Liver (tissue), 9 donors: ENCODE measurements around the gene MTERF4. TPM values are rescaled to one million over a fixed set of nuclear protein-coding genes. Genes with fewer than 3 reads are reported as not detected.

Experiments
- DNase-seq: peaks from one replicate; pipeline ENCODE4 v3.0.0-alpha.2; 2017; ENCODE audit warnings: low spot score
- H3K27ac ChIP-seq, 2 donors: one replicate each; pipeline ENCODE4 v1.7.0; 2013; ENCODE audit warnings: inconsistent platforms in 2 of 2, low read length in 2 of 2, control low read depth in 1 of 2, low read depth in 1 of 2, mild to moderate bottlenecking in 1 of 2
- H3K27me3 ChIP-seq, 4 donors: one replicate each; pipeline versions ENCODE4 v1.6.1 to v1.7.0; 2013; ENCODE audit warnings: low read length in 3 of 4, inconsistent platforms in 1 of 4, mild to moderate bottlenecking in 1 of 4, moderate library complexity in 1 of 4; ENCODE audit not compliant: control insufficient read depth in 4 of 4, insufficient read depth in 4 of 4
- H3K36me3 ChIP-seq, 4 donors: one replicate each; pipeline versions ENCODE4 v1.6.1 to v1.7.0; 2013; ENCODE audit warnings: low read length in 3 of 4, mild to moderate bottlenecking in 3 of 4, low read depth in 1 of 4, moderate library complexity in 1 of 4; ENCODE audit not compliant: control insufficient read depth in 4 of 4, insufficient read depth in 3 of 4
- H3K4me1 ChIP-seq, 4 donors: one replicate each; pipeline versions ENCODE4 v1.6.1 to v1.7.0; 2013; ENCODE audit warnings: low read length in 3 of 4, mild to moderate bottlenecking in 3 of 4, moderate library complexity in 1 of 4; ENCODE audit not compliant: control insufficient read depth in 4 of 4, insufficient read depth in 4 of 4
- H3K4me3 ChIP-seq, 3 donors: one replicate each; pipeline versions ENCODE4 v1.6.1 to v1.7.0; 2013; ENCODE audit warnings: low read length in 3 of 3, control low read depth in 1 of 3, low read depth in 1 of 3, mild to moderate bottlenecking in 1 of 3
- H3K9ac ChIP-seq, 2 donors: one replicate each; pipeline ENCODE4 v1.7.0; 2013; ENCODE audit warnings: low read length in 2 of 2, mild to moderate bottlenecking in 2 of 2, moderate library complexity in 2 of 2, control low read depth in 1 of 2, low read depth in 1 of 2
- H3K9me3 ChIP-seq, 4 donors: one replicate each; pipeline versions ENCODE4 v1.6.1 to v1.7.0; 2013; ENCODE audit warnings: low read length in 3 of 4; ENCODE audit not compliant: control insufficient read depth in 4 of 4
- ATF3 ChIP-seq: IDR thresholded peaks from 2 replicates; pipeline ENCODE4 v1.6.1; 2016; ENCODE audit warnings: antibody characterized with exemption
- CTCF ChIP-seq: fragments of 150-350 bp; IDR thresholded peaks from 2 replicates; pipeline ENCODE4 v1.5.1; 2017; ENCODE audit warnings: improper control_type of control experiment, low read depth, low read length; ENCODE audit not compliant: missing input control
- EGR1 ChIP-seq, 2 donors: IDR thresholded peaks; 2 replicates each; pipeline ENCODE4 v1.6.1; 2016 to 2018; ENCODE audit warnings: antibody characterized with exemption in 2 of 2, low read depth in 2 of 2
- FOXA1 ChIP-seq: IDR thresholded peaks from 2 replicates; pipeline ENCODE4 v1.6.1; 2016; ENCODE audit warnings: antibody characterized with exemption
- FOXA2 ChIP-seq: IDR thresholded peaks from 2 replicates; pipeline ENCODE4 v1.6.1; 2016; ENCODE audit warnings: antibody characterized with exemption
- GABPA ChIP-seq, 2 donors: IDR thresholded peaks in 1 of 2; conservative IDR thresholded peaks in 1 of 2; 2 replicates each; pipeline ENCODE4 v1.6.1; 2016; ENCODE audit warnings: antibody characterized with exemption in 2 of 2, mild to moderate bottlenecking in 1 of 2, moderate library complexity in 1 of 2
- HNF4A ChIP-seq, 2 donors: conservative IDR thresholded peaks; 2 replicates each; pipeline ENCODE4 v1.6.1; 2016; ENCODE audit warnings: antibody characterized with exemption in 2 of 2, mild to moderate bottlenecking in 2 of 2
- HNF4G ChIP-seq: IDR thresholded peaks from 2 replicates; pipeline ENCODE4 v1.6.1; 2016; ENCODE audit warnings: antibody characterized with exemption
- JUND ChIP-seq, 2 donors: IDR thresholded peaks; 2 replicates each; pipeline ENCODE4 v1.6.1; 2016; ENCODE audit warnings: antibody characterized with exemption in 2 of 2
- MAX ChIP-seq: IDR thresholded peaks from 2 replicates; pipeline ENCODE4 v1.6.1; 2016; ENCODE audit warnings: antibody characterized with exemption
- NR2F2 ChIP-seq: IDR thresholded peaks from 2 replicates; pipeline ENCODE4 v1.6.1; 2016; ENCODE audit warnings: antibody characterized with exemption
- RAD21 ChIP-seq, 2 donors: IDR thresholded peaks; 2 replicates each; pipeline ENCODE4 v1.6.1; 2016; ENCODE audit warnings: antibody characterized with exemption in 2 of 2, mild to moderate bottlenecking in 2 of 2
- REST ChIP-seq: IDR thresholded peaks from 2 replicates; pipeline ENCODE4 v1.6.1; 2016; ENCODE audit warnings: antibody characterized with exemption, mild to moderate bottlenecking
- RXRA ChIP-seq, 2 donors: IDR thresholded peaks; 2 replicates each; pipeline ENCODE4 v1.6.1; 2017 to 2018; ENCODE audit warnings: antibody characterized with exemption in 2 of 2, mild to moderate bottlenecking in 1 of 2
- SP1 ChIP-seq: IDR thresholded peaks from 2 replicates; pipeline ENCODE4 v1.6.1; 2018; ENCODE audit warnings: antibody characterized with exemption, mild to moderate bottlenecking
- TAF1 ChIP-seq: conservative IDR thresholded peaks from 2 replicates; pipeline ENCODE4 v1.6.1; 2016; ENCODE audit warnings: antibody characterized with exemption, mild to moderate bottlenecking
- YY1 ChIP-seq: IDR thresholded peaks from 2 replicates; pipeline ENCODE4 v1.6.1; 2016; ENCODE audit warnings: antibody characterized with exemption, mild to moderate bottlenecking
- ZBTB33 ChIP-seq: IDR thresholded peaks from 2 replicates; pipeline ENCODE4 v1.6.1; 2016; ENCODE audit warnings: antibody characterized with exemption
- WGBS: extraction: QIAGEN DNeasy Blood & Tissue Kit; methylation state at CpG from one replicate; pipeline ENCODE4 v1.1.7; 2013; 5-methylcytosine and 5-hydroxymethylcytosine counted together
- polyA plus RNA-seq, 2 donors: library from polyadenylated mRNA; stranded (reverse) in 1 of 2; unstranded in 1 of 2; fragments of 200-250 nt in 1 of 2; fragments of >200 nt in 1 of 2; fragmentation: Nextera tagmentation in 1 of 2; extraction: Ambion mirVana in 1 of 2; gene quantifications; one replicate each; pipeline versions ENCODE4 v1.2.1 to v1.2.3, GENCODE V29; 2013 to 2015
- total RNA-seq, 2 donors: library from RNA; depleted of rRNA; stranded (reverse); fragments of >200 nt; gene quantifications; one replicate each; pipeline ENCODE4 v1.2.3, GENCODE V29; 2014
- donor health status: healthy.
- donor health status: healthy.
- donor health status: healthy.
- donor health status: healthy.
- donor health status: healthy.

Gene MTERF4
- total and polyA plus RNA-seq, 4 donors: 13.3 to 36.7 (median 20.3) TPM

- Histone ChIP-seq H3K9me3 (no peaks in the 10 kb centered on the region), H3K9ac (no peak overlapping the region), H3K27ac (no peak overlapping the region), H3K4me1 (peaks cover 0 to 25% (median 20%) of the 10 kb centered on the region in 4 donors), H3K36me3 (peaks cover 3 to 34% (median 27%) of the 10 kb centered on the region in 4 donors), H3K27me3 (no peaks in the 10 kb centered on the region), H3K4me3 (no peak overlapping the region)
- 96% methylated on average over 5 of the region's 5 CpGs for WGBS
- TF ChIP-seq FOXA1 (no peak), NR2F2 (no peak), SP1 (no peak), EGR1 (IDR thresholded peaks at IDR 0.05; ENCODE audit: low read depth in 2 of 2) (no peak), MAX (no peak), REST (no peak), FOXA2 (no peak), GABPA (IDR thresholded peaks at IDR 0.05 in 1 of 2, conservative IDR thresholded peaks at IDR 0.05 in 1 of 2) (no peak), ZBTB33 (no peak), RAD21 (IDR thresholded peaks at IDR 0.05) (no peak), ATF3 (no peak), HNF4G (no peak), TAF1 (no peak), CTCF (no peak), YY1 (no peak), RXRA (IDR thresholded peaks at IDR 0.05) (no peak), JUND (IDR thresholded peaks at IDR 0.05) (no peak), HNF4A (conservative IDR thresholded peaks at IDR 0.05) (no peak)
- DNase-seq: no peak
These were observed 2.8 kb downstream of the MTERF4 start for GRCh38 chr2:241099246-241099645.
